DOHH2 (cell line): Measurements from ENCODE around the gene KCNH1.

Experiments used
- H3F3A ChIP-seq: fragments of 200-600 bp; sonication (generic), shearing (Covaris generic); 2 replicates; pipeline ENCODE4 v1.6.0; 2016; ENCODE audit warnings: antibody characterized with exemption, mild to moderate bottlenecking; ENCODE audit not compliant: control insufficient read depth, insufficient read depth
- H3K27ac ChIP-seq: fragments of 200-600 bp; sonication (generic); 2 replicates; pipeline ENCODE4 v1.5.1; 2014; ENCODE audit warnings: low read depth, mild to moderate bottlenecking, low read length, moderate library complexity
- H3K27me3 ChIP-seq: fragments of 200-600 bp; sonication (generic); 2 replicates; pipeline ENCODE4 v1.6.1; 2014; ENCODE audit warnings: mild to moderate bottlenecking, low read length, mixed read lengths; ENCODE audit not compliant: control insufficient read depth
- H3K36me3 ChIP-seq: fragments of 200-600 bp; sonication (generic); 2 replicates; pipeline ENCODE4 v1.6.1; 2014; ENCODE audit warnings: mild to moderate bottlenecking, low read length, moderate library complexity, mixed read lengths; ENCODE audit not compliant: control insufficient read depth
- H3K4me1 ChIP-seq: fragments of 200-600 bp; sonication (generic); 2 replicates; pipeline ENCODE4 v1.6.1; 2014; ENCODE audit warnings: mild to moderate bottlenecking, low read length, mixed read lengths; ENCODE audit not compliant: control insufficient read depth
- H3K4me2 ChIP-seq: fragments of 200-600 bp; sonication (generic); 2 replicates; pipeline ENCODE4 v1.6.0; 2014; ENCODE audit warnings: mild to moderate bottlenecking, low read length, moderate library complexity
- H3K4me3 ChIP-seq: fragments of 200-600 bp; sonication (generic); 2 replicates; pipeline ENCODE4 v1.5.1; 2014; ENCODE audit warnings: mild to moderate bottlenecking, low read length, mixed read lengths
- H3K79me2 ChIP-seq: fragments of 200-600 bp; sonication (generic); 2 replicates; pipeline ENCODE4 v1.6.1; 2014; ENCODE audit warnings: mild to moderate bottlenecking, low read length, mixed read lengths; ENCODE audit not compliant: control insufficient read depth
- H3K9me2 ChIP-seq: fragments of 200-600 bp; sonication (generic); replicated peaks from 2 replicates; pipeline ENCODE4 v1.6.1; 2014; ENCODE audit warnings: mild to moderate bottlenecking, low read length, mixed read lengths; ENCODE audit not compliant: control insufficient read depth
- H3K9me3 ChIP-seq: fragments of 200-600 bp; sonication (generic); 2 replicates; pipeline ENCODE4 v1.6.1; 2014; ENCODE audit warnings: antibody characterized with exemption, low read length, mixed read lengths; ENCODE audit not compliant: control insufficient read depth, insufficient read depth
- H4K20me1 ChIP-seq: fragments of 200-600 bp; sonication (generic); 2 replicates; pipeline ENCODE4 v1.6.0; 2014; ENCODE audit warnings: low read depth, mild to moderate bottlenecking, antibody characterized with exemption, low read length, moderate library complexity; ENCODE audit not compliant: control insufficient read depth, insufficient read depth
- EZH2phosphoT487 ChIP-seq: fragments of 200-600 bp; sonication (generic); IDR thresholded peaks from 2 replicates; pipeline ENCODE4 v1.6.1; 2017; ENCODE audit warnings: borderline replicate concordance, mild to moderate bottlenecking, antibody characterized with exemption, low read length, moderate library complexity, mixed read lengths
- TF ChIP-seq, protein P1 (sequence below): fragments of 200-600 bp; sonication (generic); IDR thresholded peaks from one replicate; pipeline ENCODE4 v1.5.1; 2014; ENCODE audit warnings: antibody characterized with exemption, mild to moderate bottlenecking, low read depth, low read length; ENCODE audit not compliant: poor library complexity, severe bottlenecking

KCNH1 gene

GRCh38 chr1:210677533-210677932, 456.4 kb downstream of the KCNH1 start:
- Histone ChIP-seq H3K4me3 (no peak overlapping the region), H3K27ac (no peak overlapping the region), H3K4me1 (no peaks in the 10 kb centered on the region), H3F3A (no peaks in the 10 kb centered on the region), H3K36me3 (no peaks in the 10 kb centered on the region), H3K79me2 (no peaks in the 10 kb centered on the region), H3K4me2 (no peak overlapping the region), H3K9me2 (no peaks in the 10 kb centered on the region), H3K9me3 (no peaks in the 10 kb centered on the region), H3K27me3 (no peaks in the 10 kb centered on the region), H4K20me1 (no peaks in the 10 kb centered on the region)
- TF ChIP-seq, protein P1, sequence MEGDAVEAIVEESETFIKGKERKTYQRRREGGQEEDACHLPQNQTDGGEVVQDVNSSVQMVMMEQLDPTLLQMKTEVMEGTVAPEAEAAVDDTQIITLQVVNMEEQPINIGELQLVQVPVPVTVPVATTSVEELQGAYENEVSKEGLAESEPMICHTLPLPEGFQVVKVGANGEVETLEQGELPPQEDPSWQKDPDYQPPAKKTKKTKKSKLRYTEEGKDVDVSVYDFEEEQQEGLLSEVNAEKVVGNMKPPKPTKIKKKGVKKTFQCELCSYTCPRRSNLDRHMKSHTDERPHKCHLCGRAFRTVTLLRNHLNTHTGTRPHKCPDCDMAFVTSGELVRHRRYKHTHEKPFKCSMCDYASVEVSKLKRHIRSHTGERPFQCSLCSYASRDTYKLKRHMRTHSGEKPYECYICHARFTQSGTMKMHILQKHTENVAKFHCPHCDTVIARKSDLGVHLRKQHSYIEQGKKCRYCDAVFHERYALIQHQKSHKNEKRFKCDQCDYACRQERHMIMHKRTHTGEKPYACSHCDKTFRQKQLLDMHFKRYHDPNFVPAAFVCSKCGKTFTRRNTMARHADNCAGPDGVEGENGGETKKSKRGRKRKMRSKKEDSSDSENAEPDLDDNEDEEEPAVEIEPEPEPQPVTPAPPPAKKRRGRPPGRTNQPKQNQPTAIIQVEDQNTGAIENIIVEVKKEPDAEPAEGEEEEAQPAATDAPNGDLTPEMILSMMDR = no peak
- no peak for TF ChIP-seq EZH2phosphoT487

- no peaks in the 10 kb centered on the region for H4K20me1 ChIP-seq
- H3K27ac ChIP-seq = no peak overlapping the region
- TF ChIP-seq, protein P1 = no peak
- no peak for TF ChIP-seq EZH2phosphoT487
- no peaks in the 10 kb centered on the region for H3K9me3 ChIP-seq
- no peaks in the 10 kb centered on the region for H3K36me3 ChIP-seq
- no peak overlapping the region for H3K4me3 ChIP-seq
- H3K4me1 ChIP-seq = no peaks in the 10 kb centered on the region
- no peaks in the 10 kb centered on the region for H3K27me3 ChIP-seq
- H3K4me2 ChIP-seq = no peak overlapping the region
- H3K9me2 ChIP-seq = no peaks in the 10 kb centered on the region
- H3K79me2 ChIP-seq = no peaks in the 10 kb centered on the region
- no peaks in the 10 kb centered on the region for H3F3A ChIP-seq
Measured at GRCh38 chr1:210676539-210676938, 457.4 kb downstream of the KCNH1 start.

DNA sequence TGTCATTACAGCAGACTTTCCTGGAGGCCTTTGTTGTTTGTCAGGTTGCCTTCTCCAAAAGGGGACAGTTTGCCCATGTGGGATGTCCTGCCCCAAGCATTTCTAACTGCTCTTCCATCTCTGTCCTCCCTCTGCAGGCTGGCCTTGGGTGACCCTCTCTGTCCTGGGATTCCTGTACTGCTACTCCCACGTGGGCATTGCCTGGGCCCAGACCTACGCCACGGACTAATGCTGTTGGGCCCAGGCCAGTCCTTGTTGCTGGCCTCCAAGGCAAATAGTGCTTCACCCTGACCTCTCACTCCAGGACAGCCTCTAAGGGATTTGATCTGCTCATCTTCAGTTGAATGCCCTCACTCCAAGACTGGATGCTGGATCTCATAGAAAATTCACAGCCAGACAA, 459.8 kb downstream of the KCNH1 start:
- no peaks in the 10 kb centered on the region for H3F3A ChIP-seq

More for the DNA sequence above, 459.8 kb downstream of the KCNH1 start:
- no peaks in the 10 kb centered on the region for H3K9me3 ChIP-seq
- no peak overlapping the region for H3K27ac ChIP-seq
- no peak overlapping the region for H3K4me3 ChIP-seq
- H3K27me3 ChIP-seq = no peaks in the 10 kb centered on the region
- no peak overlapping the region for H3K4me2 ChIP-seq
- H4K20me1 ChIP-seq = no peaks in the 10 kb centered on the region
- no peaks in the 10 kb centered on the region for H3K79me2 ChIP-seq
- H3K36me3 ChIP-seq = no peaks in the 10 kb centered on the region
- TF ChIP-seq EZH2phosphoT487 = no peak
- TF ChIP-seq, protein P1 = no peak
- no peaks in the 10 kb centered on the region for H3K4me1 ChIP-seq
- H3K9me2 ChIP-seq = no peaks in the 10 kb centered on the region
